ENCODE measurements around the gene OR2A1.
"Not testable (repeated sequence)": the region's sequence is repeated elsewhere in the genome, so short reads cannot be mapped to it uniquely, and the experiment has no call there.

OR2A1 gene, protein sequence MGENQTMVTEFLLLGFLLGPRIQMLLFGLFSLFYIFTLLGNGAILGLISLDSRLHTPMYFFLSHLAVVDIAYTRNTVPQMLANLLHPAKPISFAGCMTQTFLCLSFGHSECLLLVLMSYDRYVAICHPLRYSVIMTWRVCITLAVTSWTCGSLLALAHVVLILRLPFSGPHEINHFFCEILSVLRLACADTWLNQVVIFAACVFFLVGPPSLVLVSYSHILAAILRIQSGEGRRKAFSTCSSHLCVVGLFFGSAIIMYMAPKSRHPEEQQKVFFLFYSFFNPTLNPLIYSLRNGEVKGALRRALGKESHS

DNA sequence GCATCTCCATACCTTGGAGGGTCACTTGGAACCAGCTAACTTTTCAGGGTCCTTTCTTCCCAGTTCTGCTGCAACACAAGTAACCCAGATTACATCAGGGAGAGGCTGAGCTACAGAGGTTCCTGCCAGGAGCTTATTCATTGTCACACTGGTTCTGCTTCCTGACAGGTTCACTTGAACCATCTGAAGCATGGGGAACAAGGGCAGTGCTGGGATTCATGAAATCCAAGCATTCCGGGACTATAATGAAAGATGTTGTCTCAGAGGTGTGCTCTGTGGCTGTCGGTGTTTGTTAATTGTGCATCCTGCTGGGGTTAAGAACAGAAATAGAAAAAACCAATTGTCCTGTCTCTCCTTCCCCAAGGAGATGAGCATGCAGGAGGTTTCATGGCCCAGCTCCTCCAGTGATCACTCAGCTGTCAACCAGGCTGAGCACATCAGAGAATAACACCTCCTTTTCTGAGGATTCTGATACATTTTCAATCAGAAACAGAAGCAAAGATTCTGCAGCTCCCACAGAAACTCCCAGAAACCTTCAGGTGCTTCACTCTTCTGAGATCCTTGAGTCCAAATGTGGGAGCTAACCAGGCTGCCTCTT is at the start of gene OR2A1:
OR2A1 (plus strand) TSS at position 548 of the 598 bp plus-strand sequence. CDS start 5,706 bp downstream, outside the sequence.
- not testable (repeated sequence) for DNase-seq (ENCODE audit: low read depth)

DNA sequence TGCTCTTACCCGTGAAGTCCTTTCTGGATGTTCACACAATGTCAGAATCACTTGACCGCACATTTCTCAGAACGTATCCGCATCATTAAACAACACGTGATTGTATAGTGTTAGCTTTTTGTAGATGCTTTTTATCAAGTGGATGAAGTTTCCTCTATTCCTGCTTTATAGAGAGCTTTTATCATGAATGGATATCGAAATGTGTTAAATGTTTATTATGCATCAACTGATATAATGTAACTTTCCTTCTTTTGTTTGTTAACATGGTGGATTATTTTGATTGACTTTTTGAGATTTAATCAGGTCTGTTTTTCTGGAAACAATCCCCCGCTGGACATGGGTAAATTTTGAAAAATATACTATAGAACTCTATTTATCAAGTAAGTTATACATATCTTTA is 47.5 kb upstream of the OR2A1 start, which contains the start of gene OR2A7:
OR2A7 (minus strand) TSS at position 101 of the 400 bp plus-strand sequence. CDS start 5,164 bp downstream, outside the sequence.
- DNase-seq (ENCODE audit: low read depth) = not testable (repeated sequence)

DNA sequence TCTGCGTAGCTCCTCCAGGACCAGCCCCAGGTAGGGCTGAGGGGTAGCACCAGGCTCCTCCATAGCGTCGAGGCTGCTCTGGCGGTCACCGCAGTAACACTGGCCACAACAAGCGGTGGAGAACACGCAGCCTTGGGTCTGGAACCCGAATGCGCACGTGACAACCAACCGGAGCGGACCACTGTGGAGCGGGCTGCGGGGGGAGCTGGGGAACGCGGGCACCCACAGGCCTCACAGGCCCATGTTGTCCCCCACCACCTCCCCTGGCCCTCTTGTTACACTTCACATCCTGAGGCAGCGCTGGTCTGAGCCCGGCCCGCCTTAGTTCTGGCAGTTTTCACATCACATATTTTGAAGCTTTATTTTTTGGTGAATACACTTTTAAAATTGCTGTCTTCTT is 43.0 kb upstream of the OR2A1 start, which contains the start of gene CTAGE8:
CTAGE8 (minus strand) TSS at position 101 of the 400 bp plus-strand sequence; CDS start at position 63, 38 bp downstream.
- DNase-seq (ENCODE audit: low read depth) = not testable (repeated sequence)

DNA sequence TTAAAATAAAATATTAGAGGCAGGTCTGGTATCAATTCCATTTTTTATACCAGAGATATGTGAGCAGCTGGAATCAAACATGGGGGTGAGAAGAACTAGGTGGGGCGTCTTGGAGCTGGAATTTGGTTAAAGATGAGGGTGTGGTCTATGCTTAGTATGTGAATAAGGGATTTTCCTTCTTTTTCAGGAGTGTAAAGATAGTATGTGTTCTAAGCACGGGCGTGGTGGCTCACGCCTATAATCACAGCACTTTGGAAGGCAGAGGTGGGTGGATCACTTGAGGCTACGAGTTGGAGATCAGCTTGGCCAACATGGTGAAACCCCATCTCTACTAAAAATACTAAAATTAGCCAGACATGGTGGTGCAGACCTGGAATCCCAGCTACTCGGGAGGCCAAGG is 36.9 kb upstream of the OR2A1 start:
- not testable (repeated sequence) for DNase-seq (ENCODE audit: low read depth)

DNA sequence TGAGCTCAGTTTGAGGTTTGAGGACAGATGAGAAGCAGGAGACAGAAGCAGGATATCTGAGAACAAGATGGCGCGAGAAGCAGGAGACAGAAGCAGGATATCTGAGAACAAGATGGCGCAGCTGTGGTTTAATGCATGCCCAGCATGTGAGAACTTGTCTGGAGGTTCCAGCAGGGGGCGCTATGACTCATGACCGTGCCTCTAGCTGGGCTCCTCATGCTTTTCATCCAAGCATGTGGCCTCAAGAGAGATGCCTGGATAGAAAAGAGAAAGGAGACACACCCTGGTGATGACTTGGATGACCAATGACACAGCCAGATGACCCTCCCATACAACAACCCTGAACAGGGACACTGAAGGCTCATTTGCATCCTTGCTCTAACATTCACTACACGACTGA is 32.2 kb upstream of the OR2A1 start:
- not testable (repeated sequence) for DNase-seq (ENCODE audit: low read depth)

DNA sequence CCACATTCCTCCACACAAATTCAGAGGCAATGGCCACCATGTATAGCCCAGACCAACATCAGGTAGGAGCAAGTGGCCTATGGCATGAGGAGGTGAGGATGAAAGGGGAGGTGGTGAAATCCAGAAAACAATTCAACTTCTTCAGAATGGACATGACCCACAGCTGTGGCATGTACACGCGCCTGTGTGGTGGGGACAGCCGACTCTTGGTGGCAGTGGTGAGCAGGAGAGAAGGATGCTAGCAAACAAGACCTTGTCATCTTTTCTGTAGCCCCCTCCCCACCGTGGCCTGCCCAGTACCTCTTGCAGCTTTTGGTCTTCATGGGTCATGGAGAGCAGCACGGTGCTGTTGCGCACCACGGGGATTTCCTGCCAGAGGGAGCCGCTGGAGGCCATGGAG is 30.2 kb upstream of the OR2A1 start:
- not testable (repeated sequence) for DNase-seq (ENCODE audit: low read depth)

DNA sequence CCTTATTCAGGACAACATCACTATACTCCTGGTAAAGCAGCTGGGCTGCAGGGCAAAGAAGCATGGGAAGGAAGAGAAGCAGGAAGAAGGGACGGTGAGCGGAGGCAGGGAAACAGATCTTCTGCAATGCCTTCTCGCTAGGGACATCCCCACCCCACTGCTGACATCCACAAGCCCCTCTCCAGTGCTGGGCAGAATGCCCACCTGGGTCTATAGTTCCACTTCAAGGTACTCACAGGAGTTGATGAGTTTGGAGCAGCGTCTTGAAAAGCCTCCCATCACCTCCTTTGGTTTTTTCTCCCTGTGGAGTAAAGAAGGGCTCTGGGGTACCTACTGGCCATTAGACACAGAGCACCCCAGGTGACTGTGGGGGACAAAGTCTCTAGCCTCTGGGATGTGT is 29.7 kb upstream of the OR2A1 start:
- DNase-seq (ENCODE audit: low read depth) = not testable (repeated sequence)

DNA sequence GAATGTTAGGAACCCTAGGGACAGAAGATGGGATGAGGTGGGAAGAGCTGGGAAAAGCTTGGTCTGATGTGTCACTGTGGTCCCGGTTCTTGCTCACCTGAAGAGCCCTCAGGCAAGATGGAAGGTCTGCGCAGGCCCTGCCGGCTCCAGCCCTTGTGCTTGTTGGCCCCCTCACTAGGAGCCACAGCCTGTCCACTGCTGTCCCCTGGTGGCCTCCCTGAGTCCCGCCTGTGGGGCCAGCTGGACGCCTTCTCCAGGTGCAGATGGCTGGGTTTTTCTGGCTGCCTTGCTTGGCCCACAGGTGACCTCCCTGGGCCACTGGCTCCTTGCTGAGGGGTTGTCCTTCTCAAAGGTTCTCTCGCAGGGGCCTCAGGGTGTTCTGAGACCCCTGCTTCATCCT is 28.5 kb upstream of the OR2A1 start:
- DNase-seq (ENCODE audit: low read depth) = not testable (repeated sequence)

DNA sequence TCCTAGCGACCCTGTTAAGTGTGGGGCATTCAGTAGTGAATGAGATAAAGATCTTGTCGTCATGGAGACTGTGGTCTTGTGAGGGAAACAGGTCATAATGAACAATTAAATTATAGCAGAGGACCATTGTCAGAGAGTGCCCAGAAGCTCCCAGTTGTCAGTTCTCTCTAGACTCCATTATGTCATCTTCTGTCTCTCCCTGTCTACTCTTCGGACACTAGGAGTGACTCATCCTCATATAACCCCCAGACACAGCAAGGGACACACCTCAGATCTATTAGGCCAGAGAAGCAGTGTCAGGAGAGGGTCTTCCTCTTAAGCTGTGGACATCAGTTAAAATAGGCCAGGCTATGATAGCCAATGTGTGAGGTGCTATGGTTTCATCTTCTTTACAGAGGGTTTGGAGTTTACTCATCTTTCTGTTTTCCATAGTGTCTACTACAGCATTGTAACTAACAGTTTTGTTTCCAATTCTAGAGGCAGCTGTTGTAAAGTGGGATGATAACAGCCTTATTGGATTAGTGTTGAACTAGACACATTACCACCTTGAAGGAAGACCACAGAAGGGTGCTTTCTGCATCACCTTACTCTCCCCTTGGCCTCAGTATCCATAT is 24.9 kb upstream of the OR2A1 start:
- not testable (repeated sequence) for DNase-seq (ENCODE audit: low read depth)

DNA sequence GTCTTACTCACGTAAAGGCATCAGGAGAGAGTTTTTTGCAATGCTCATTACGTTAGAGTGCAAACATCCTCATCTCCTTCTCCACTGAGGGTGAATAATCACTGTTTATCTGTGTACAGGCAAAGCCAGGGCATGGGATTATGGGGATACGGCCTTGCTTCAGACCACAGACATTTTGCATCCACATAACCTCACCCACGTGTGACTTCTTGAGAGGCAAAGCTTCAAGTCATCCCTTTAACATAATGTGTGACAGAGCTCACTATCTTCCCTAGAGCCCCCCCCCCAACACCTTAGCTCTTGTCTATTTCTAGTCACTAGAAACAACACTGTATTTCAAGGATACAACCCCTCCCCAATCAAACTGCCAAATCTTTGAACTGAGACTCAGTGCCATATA is 20.6 kb upstream of the OR2A1 start:
- DNase-seq (ENCODE audit: low read depth) = not testable (repeated sequence)

DNA sequence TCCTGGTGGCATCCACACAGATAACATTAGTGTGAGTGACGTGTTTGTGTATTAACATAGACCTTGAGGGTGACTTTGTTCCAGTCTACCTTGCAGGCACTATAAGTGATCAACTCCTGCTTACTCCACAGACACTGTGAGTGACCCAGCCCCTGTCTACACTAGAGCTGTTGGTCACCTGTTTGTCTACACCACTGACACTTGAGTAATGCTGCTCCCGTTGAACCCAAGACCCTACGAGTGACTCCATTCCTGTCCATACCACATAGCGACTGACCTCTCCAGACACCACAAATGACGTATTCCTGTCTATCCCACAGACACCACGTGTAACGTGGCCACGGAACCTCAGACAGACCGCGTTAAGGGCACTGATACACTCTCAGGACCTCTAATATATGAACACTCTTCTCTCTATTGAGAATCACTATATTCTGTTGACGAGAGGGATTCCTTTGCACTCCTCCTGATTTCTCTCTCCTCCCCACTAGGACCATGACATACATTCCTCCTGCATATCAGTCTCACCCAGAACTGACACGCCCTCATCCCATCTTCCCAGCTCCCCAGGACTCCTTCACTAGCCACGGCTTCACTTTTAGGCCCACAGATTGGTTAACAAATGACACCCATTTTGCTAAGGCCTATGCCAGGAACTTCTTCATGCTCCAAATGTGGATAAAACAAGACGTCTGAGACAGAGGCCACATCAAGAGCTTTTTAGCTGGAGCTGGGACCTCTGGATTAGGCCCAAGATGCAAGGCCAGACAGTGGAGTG is 19.6 kb upstream of the OR2A1 start:
- DNase-seq (ENCODE audit: low read depth) = not testable (repeated sequence)

DNA sequence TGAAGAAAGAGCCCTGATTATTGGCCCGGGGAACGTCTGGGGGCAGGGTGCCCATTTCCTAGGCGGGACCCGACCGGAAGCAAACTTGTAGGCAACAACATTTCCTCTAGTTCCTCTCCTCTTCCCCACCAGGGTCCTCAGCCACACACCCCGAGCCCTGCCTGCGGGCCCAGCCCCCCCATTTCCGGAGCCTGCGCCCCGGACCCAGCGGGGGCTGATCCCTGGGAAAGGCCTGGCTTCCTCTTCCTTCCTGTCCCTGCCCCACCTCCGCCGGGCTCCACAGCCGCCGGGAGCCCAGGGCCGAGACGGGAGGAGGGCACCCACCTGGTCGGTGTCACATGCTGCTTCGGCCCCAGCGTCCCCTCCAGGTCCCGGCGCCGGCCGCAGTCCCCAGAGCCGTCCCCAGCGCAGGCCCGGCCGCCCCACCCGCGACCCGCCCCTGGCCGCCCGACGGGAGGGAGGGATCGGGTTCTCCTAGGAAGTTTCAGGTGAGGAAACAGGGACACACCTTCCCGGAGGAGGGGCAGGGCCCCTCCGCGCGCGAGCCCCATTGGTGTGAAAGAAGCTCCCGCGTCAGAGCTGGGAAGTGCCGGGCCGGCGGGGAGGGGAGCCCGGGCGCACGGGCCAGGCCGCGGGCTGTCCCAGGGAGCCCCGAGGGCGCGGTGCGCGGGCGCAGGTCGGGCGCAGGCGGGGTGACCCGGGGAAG is 18.3 kb upstream of the OR2A1 start:
- not testable (repeated sequence) for DNase-seq (ENCODE audit: low read depth)

DNA sequence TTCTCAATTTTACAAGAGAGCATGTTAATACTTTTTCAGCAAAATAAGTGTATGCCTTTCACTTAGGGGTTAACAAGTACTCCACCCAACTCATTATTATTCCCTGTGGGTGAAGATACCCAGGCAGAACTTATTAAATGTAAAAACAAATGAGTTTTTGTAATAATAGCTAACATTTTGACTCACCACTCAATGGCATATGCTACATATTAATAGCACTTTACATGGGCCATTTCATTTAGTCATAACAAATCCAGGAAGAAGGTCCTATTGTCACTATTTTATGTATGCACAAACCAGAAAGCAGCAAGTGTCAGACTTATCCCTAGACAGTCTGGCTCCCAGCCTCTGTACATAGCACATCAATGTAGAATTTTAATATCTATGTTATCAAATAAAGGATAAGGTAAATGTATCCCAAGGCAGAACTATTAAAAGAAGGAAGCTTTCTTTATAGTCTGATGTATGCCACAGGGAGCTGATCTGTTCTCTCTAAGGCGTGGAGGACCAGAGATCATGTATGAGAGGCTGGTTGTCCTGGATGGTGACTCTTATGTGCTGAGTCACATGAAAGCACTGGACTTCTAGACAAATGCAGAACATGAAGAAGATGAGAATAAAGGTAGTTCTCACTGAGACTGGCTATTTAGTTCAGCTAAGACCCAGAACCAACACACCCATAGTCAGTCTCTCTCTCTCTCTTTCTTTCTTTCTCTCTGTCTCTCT is 9.5 kb upstream of the OR2A1 start:
- DNase-seq (ENCODE audit: low read depth) = not testable (repeated sequence)

DNA sequence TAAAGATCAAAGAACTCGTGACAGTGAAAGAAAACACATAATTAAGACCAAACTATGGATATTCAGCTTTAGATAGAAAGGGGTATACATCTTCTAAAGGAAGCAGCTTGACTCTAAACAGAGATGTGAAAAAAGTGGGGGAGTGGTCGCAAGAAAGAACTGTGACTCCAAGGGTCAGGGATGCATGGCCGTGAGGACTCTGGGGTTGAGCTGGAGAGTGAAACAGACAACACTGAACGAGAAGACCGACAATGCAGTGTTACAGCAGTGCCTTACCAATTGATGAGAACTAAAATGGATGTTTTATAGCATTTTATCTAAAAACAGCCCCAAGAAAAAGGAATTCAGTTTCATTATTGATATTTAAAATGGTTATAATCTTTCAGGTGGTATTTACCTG is 8.6 kb upstream of the OR2A1 start:
- not testable (repeated sequence) for DNase-seq (ENCODE audit: low read depth)

DNA sequence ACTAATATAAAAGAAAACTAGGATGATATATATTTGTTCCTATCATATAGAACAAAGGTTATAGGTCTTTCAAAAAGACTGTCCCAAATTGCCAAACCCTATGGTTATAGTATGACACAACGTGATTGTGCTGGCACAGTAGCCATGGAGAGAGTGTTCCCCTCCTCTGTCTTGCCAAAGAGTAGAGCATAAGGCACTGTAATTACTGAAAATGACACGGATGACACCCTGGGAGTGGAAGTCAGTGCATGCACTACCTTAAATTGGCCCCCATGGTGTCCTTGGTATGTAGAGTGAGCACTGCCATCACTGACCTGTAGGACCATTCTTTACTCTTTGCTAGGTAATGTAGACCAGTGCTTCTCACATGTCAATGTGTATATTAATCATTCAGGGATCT is 7.1 kb upstream of the OR2A1 start:
- DNase-seq (ENCODE audit: low read depth) = not testable (repeated sequence)

DNA sequence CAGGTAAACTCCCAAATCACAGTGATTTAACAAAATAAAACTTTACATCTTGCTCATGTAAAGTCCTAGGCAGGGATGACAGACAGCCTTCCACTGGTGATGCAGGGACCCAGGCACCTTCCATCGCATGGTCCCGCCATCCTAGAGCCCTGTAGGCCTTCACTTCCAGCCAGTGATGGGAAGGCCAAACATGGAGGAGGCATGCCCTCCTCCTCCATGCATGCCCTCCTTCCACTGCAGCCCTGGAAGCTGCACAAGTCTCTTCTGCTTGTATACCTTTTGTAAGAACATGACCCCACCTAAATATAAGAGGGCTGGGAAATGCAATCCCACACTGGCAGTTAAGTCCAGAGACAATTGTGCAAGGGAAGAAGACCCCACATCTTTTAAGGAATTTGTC is 2.5 kb upstream of the OR2A1 start:
- not testable (repeated sequence) for DNase-seq (ENCODE audit: low read depth)

DNA sequence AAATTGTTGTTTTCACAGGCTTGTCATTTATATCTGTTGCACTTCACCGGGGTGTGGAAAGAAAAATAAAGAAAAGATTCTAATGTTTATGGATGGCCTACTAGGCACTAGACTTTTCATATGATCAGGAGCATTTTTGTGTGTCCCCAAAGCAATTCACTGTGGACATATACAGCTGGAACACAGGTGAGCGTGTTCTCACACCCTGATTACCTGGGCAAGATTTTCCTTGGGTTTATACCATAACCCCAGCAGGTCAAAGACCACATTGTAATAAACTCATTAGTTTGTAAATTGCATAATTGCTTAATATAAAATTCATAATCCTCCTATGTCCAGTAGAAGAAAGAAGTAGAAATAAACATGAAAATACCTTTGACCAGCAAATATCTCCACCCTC is 1.0 kb upstream of the OR2A1 start:
- not testable (repeated sequence) for DNase-seq (ENCODE audit: low read depth)

DNA sequence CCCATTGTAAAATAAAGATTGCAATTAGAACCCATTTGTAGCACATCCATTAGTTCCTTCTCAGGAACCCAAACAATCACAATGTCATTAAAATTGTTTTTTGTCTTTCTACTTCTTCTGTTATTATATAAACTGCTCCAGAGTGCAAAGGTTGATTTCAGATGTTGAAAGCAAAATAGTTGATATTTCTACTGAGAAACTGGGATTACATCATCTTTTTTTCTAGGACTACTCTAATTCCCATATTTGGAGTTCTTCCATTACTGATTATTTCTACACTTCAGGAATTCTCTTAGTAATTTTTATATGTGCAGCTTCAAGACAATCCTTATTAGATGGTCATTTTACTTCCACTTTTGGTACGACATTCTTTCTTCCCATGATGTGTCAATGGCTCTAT is 5.3 kb downstream of the OR2A1 start:
- not testable (repeated sequence) for DNase-seq (ENCODE audit: low read depth)

DNA sequence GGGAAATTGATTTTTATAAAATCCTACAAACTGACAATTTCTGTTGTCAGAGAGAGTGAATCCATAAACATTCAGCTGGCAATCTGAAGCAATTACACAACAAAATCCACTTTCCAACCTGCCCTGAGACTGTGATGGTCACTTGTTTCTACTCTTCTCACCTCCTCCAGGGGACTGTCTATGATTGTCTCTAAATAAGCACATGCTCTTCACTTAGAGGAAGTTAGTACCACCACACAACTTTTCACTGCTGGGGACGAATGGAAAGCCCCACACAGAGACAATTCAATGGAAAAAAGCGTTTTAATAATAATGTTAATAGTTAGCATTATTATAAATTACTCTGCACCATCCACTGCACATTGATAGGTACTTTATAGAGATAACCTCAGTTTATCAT is 7.3 kb downstream of the OR2A1 start:
- not testable (repeated sequence) for DNase-seq (ENCODE audit: low read depth)

DNA sequence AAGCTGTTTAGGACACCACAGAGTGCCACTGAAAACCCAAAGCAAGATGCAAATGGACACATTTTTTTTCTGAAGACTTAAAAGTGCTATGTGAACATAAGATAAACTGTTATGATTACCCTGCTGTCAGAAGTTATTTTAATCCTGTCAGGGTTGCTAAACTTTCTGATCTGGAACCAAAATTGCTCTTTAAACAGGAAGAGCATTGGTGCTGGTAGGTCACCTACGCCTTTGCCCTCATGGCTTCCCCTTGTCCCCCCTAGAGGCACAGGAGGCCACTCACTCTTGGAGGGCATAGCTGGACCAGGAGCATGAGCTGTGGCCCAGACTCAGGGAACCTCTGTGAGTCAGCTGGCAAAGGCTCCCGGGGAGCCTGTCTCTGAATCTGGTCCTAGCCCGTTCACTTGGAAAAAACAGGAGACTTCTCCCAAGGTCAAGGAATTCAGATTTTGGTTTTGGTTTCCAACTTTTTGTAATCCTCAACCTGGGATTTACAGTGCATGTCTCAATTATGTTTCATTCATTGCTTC is 9.5 kb downstream of the OR2A1 start:
- DNase-seq (ENCODE audit: low read depth) = not testable (repeated sequence)
